ENCODE results near the gene DOK3.

Gene DOK3

GRCh38 chr5:177531209-177531940, 21.7 kb upstream of the DOK3 start:
- DNase-seq = no peak

GRCh38 chr5:177530638-177531037, 21.0 kb upstream of the DOK3 start:
- no peak for DNase-seq

- no peak for DNase-seq
Measured at GRCh38 chr5:177529247-177530203, 19.9 kb upstream of the DOK3 start.

GRCh38 chr5:177528631-177529030, 19.0 kb upstream of the DOK3 start:
- DNase-seq = no peak

- DNase-seq = no peak
Measured at GRCh38 chr5:177527595-177527994, 18.0 kb upstream of the DOK3 start.

GRCh38 chr5:177526791-177527190, 17.2 kb upstream of the DOK3 start:
- no peak for DNase-seq

GRCh38 chr5:177526191-177526590, 16.6 kb upstream of the DOK3 start:
- DNase-seq = no peak

- no peak for DNase-seq
Measured at GRCh38 chr5:177524941-177525655, 15.5 kb upstream of the DOK3 start.

- DNase-seq = no peak
Measured at GRCh38 chr5:177524539-177524900, 14.9 kb upstream of the DOK3 start.

GRCh38 chr5:177523711-177524538, 14.3 kb upstream of the DOK3 start:
- no peak for DNase-seq

GRCh38 chr5:177520916-177521513, 11.4 kb upstream of the DOK3 start:
- DNase-seq = no peak

- DNase-seq = no peak
Measured at GRCh38 chr5:177520271-177520670, 10.6 kb upstream of the DOK3 start.

- DNase-seq = no peak
Measured at GRCh38 chr5:177519463-177520235, 10.0 kb upstream of the DOK3 start.

GRCh38 chr5:177516601-177517568, 7.3 kb upstream of the DOK3 start, which contains the start of gene DDX41:
Gene DDX41 (minus strand): TSS chr5:177516961. CDS start chr5:177516945, 16 bp downstream.
- peak; percentile 94 for DNase-seq

GRCh38 chr5:177515580-177515979, 6.0 kb upstream of the DOK3 start:
- no peak for DNase-seq

GRCh38 chr5:177514541-177514940, 4.9 kb upstream of the DOK3 start:
- no peak for DNase-seq

GRCh38 chr5:177513500-177513899, 3.9 kb upstream of the DOK3 start:
- DNase-seq = no peak

- no peak for DNase-seq
Measured at GRCh38 chr5:177512736-177513380, 3.2 kb upstream of the DOK3 start.
